ENCODE results near the gene EBF3.

The EBF3 gene

DNA sequence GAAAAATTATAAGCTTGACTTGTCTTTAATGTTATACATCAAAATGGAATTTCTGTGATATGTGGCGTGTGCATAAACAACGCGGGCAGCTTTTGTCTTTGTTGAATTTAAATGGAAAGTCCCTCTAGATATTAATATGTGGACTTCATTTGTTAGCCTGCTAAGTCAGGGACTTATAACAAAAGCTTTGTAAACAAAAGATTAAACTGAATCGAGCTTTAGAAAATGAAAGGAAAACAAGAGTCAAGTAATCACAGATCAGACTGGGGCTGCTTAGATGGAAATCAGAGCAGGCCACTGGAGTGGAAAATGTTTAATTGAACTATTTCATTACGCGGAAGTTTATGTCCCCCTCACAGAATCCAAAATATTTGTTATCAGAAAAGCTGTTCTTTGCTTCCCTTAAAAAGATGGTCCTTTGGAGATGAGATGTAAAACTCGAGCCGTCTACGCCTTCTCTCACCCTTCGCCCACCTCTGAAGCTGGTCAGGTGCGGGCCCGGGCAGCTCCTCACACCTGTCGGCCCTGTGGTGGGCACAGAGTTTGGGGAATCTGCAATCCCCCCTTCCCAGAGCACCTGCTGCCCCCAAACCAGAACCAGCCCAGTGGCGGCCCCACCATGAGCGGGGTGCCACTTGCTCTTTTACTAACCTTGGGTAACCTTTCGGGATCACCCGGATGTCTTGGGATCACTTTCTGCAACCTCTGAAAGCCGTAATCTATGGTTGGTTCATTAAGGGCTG is 116.2 kb downstream of the EBF3 start:
- TF ChIP-seq, protein P1, sequence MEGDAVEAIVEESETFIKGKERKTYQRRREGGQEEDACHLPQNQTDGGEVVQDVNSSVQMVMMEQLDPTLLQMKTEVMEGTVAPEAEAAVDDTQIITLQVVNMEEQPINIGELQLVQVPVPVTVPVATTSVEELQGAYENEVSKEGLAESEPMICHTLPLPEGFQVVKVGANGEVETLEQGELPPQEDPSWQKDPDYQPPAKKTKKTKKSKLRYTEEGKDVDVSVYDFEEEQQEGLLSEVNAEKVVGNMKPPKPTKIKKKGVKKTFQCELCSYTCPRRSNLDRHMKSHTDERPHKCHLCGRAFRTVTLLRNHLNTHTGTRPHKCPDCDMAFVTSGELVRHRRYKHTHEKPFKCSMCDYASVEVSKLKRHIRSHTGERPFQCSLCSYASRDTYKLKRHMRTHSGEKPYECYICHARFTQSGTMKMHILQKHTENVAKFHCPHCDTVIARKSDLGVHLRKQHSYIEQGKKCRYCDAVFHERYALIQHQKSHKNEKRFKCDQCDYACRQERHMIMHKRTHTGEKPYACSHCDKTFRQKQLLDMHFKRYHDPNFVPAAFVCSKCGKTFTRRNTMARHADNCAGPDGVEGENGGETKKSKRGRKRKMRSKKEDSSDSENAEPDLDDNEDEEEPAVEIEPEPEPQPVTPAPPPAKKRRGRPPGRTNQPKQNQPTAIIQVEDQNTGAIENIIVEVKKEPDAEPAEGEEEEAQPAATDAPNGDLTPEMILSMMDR (IDR thresholded peaks at IDR 0.05; ENCODE audit: unreplicated experiment in 3 of 3): no peak
- H3K27ac Mint-ChIP-seq: no peak overlapping the region
- H3K4me1 Mint-ChIP-seq: peaks cover 13% of the 10 kb centered on the region
- H3K4me3 Mint-ChIP-seq: no peak overlapping the region
- H3K36me3 Mint-ChIP-seq (ENCODE audit: low read depth): peaks cover 27% of the 10 kb centered on the region
- no peaks in the 10 kb centered on the region for H3K27me3 Mint-ChIP-seq (ENCODE audit: low read depth)
- no peaks in the 10 kb centered on the region for H3K9me3 Mint-ChIP-seq

DNA sequence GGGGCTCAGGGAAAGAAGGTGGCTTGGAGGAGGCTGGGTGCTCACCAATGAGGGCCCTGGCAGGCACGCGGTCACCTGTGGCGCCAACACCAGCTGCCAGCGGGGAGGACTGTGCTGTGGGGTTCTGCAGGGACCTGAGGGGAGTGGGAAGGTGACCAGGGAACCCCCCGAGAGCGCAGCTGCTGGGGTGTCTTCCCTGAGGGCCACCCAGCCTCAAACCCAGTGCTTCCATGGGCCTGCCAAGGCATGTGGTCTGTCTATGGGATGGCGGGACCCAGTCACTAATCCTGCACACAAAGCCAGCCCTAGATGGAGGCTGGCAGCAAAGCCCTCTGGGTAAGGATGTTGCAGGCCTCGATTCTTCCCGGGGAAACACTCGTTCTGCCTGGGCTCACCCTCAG is 117.1 kb downstream of the EBF3 start:
- Mint-ChIP-seq H3K27ac (no peak overlapping the region), H3K27me3 (ENCODE audit: low read depth) (no peaks in the 10 kb centered on the region), H3K36me3 (ENCODE audit: low read depth) (peaks cover 30% of the 10 kb centered on the region), H3K9me3 (no peaks in the 10 kb centered on the region), H3K4me3 (no peak overlapping the region), H3K4me1 (peaks cover 5% of the 10 kb centered on the region)
- TF ChIP-seq, protein P1 (IDR thresholded peaks at IDR 0.05; ENCODE audit: unreplicated experiment in 3 of 3): no peak

DNA sequence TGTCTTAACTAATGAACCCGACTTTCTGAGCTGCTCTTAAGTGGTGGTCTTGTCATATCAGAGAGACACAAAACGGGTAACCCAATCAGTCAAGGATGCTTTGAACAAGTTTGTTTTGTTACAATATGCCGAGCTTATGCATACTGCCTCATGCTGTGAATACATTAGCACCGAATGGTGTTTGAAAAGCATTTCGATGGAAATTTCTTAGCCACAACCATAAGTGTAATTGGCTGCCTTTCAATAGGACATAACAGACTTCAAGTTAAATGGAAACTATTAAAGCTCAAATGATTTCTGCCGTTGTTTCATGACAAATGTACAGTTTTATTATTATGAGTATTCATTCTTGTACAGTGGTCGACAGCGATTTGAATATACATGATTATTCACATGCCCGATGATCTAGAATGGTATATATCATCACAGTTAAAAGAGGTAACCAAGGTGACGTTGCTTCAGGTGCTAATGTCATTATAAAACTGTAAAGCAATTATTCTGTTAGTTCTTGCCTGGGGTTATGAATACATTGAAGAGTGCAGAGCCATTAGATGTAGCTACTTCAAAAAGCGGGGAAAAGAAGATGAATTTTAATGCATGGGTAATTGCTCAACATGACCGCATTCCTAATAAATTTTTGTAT is 118.8 kb downstream of the EBF3 start:
- no peaks in the 10 kb centered on the region for H3K4me1 Mint-ChIP-seq
- no peak overlapping the region for H3K27ac Mint-ChIP-seq
- H3K27me3 Mint-ChIP-seq (ENCODE audit: low read depth): no peaks in the 10 kb centered on the region
- H3K4me3 Mint-ChIP-seq: no peak overlapping the region
- H3K36me3 Mint-ChIP-seq (ENCODE audit: low read depth): peaks cover 44% of the 10 kb centered on the region
- no peaks in the 10 kb centered on the region for H3K9me3 Mint-ChIP-seq
- TF ChIP-seq, protein P1 (IDR thresholded peaks at IDR 0.05; ENCODE audit: unreplicated experiment in 3 of 3): no peak

DNA sequence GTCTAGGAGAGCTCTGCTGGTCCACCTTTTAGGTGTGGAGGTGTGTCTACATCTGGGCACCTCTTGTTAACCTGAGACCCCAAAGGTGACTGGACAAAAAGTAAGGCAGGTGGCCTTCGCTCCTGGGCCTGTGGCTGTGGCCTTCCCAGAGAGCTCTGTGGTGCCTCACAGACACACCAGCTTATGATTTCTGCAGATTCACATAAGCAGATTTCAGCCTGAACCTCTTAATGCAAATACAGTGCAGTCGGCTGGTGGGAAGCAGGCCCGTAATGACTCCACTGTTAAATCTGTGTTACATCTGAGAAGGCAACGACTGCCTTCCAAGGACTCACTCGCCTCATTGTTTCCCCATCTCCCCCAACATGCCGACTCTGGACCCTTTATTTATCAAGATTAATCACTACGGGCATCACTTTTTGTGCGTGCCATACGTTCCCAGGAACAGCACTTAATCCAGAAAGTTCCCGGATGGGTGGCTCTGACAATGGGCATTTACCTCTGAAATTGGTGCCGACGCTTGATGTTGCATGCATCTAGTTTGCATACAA is 119.8 kb downstream of the EBF3 start:
- H3K4me1 Mint-ChIP-seq: no peaks in the 10 kb centered on the region
- TF ChIP-seq, protein P1 (IDR thresholded peaks at IDR 0.05; ENCODE audit: unreplicated experiment in 3 of 3): no peak

DNA sequence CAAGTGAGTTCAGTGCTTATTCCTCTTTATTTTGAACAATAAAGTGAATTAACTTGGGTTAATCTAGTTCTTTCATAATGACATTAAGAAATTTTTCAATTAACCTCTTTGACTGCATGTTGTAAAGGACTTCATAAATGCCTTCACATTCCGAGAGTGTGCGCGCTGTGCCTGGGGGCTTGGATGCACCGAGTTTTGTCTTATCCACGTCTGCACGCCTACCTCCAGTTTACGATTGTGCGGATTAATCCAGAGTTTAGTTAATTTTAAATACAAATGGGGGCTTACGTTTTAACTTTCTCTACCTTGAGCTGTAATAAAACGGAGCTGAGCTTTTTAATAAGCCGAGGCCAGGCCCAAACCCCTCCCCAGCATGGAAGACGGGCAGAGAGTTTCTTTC is 120.4 kb downstream of the EBF3 start:
- no peak overlapping the region for H3K27ac Mint-ChIP-seq
- no peaks in the 10 kb centered on the region for H3K9me3 Mint-ChIP-seq
- no peak overlapping the region for H3K4me3 Mint-ChIP-seq
- no peaks in the 10 kb centered on the region for H3K4me1 Mint-ChIP-seq
- TF ChIP-seq, protein P1 (IDR thresholded peaks at IDR 0.05; ENCODE audit: unreplicated experiment in 3 of 3): no peak
- peaks cover 48% of the 10 kb centered on the region for H3K36me3 Mint-ChIP-seq (ENCODE audit: low read depth)
- H3K27me3 Mint-ChIP-seq (ENCODE audit: low read depth): no peaks in the 10 kb centered on the region

More for the DNA sequence above, 119.8 kb downstream of the EBF3 start:
- peaks cover 43% of the 10 kb centered on the region for H3K36me3 Mint-ChIP-seq (ENCODE audit: low read depth)
- H3K27me3 Mint-ChIP-seq (ENCODE audit: low read depth): no peaks in the 10 kb centered on the region
- H3K9me3 Mint-ChIP-seq: no peaks in the 10 kb centered on the region
- no peak overlapping the region for H3K27ac Mint-ChIP-seq
- H3K4me3 Mint-ChIP-seq: no peak overlapping the region

Measured in nephron (organoid).